HEK293 (cell line): ENCODE results near the gene WDR88.

Source experiments
- BCL11B ChIP-seq: fragments of 450-650 bp; formaldehyde crosslinking; IDR thresholded peaks from 2 replicates; pipeline ENCODE4 v1.5.1; 2016; ENCODE audit warnings: low read depth, missing biosample characterization, missing genetic modification characterization
- EGR2 ChIP-seq: fragments of 450-650 bp; formaldehyde crosslinking; IDR thresholded peaks from 2 replicates; pipeline ENCODE4 v1.5.1; 2016; ENCODE audit warnings: low read depth, missing biosample characterization, missing genetic modification characterization
- ELK4 ChIP-seq: IDR thresholded peaks from 2 replicates; pipeline ENCODE4 v1.6.1; 2011; ENCODE audit warnings: mild to moderate bottlenecking, low read depth, low read length, borderline replicate concordance
- GFI1B ChIP-seq: fragments of 450-650 bp; formaldehyde crosslinking; IDR thresholded peaks from 2 replicates; pipeline ENCODE4 v1.5.1; 2016; ENCODE audit warnings: missing biosample characterization, missing genetic modification characterization
- HOXC10 ChIP-seq: sonication (generic); formaldehyde crosslinking; IDR thresholded peaks from 2 replicates; pipeline ENCODE4 v1.8.1; 2023; ENCODE audit warnings: mild to moderate bottlenecking, missing genetic modification reagents
- KLF16 ChIP-seq: fragments of 450-650 bp; formaldehyde crosslinking; IDR thresholded peaks from 2 replicates; pipeline ENCODE4 v1.5.1; 2017; ENCODE audit warnings: missing biosample characterization, missing genetic modification characterization
- MEIS1 ChIP-seq: sonication (generic); formaldehyde crosslinking; IDR thresholded peaks from 2 replicates; pipeline ENCODE4 v1.8.1; 2022; ENCODE audit warnings: missing genetic modification reagents, mild to moderate bottlenecking, borderline replicate concordance
- TRIM28 ChIP-seq: IDR thresholded peaks from 2 replicates; pipeline ENCODE4 v1.6.1; 2011; ENCODE audit warnings: low read length, control low read depth, borderline replicate concordance
- ZBTB11 ChIP-seq: fragments of 450-650 bp; formaldehyde crosslinking; conservative IDR thresholded peaks from 2 replicates; pipeline ENCODE4 v1.5.1; 2016; ENCODE audit warnings: low read depth, missing biosample characterization, missing genetic modification characterization
- ZBTB17 ChIP-seq: fragments of 450-650 bp; formaldehyde crosslinking; IDR thresholded peaks from 2 replicates; pipeline ENCODE4 v1.5.1; 2016; ENCODE audit warnings: missing biosample characterization, missing genetic modification characterization
- ZBTB48 ChIP-seq: fragments of 450-650 bp; formaldehyde crosslinking; IDR thresholded peaks from 2 replicates; pipeline ENCODE4 v1.5.1; 2016; ENCODE audit warnings: missing biosample characterization, missing genetic modification characterization
- ZEB2 ChIP-seq: fragments of 450-650 bp; formaldehyde crosslinking; IDR thresholded peaks from 2 replicates; pipeline ENCODE4 v1.5.1; 2016; ENCODE audit warnings: missing biosample characterization, missing genetic modification characterization
- ZFP41 ChIP-seq: fragments of 450-650 bp; formaldehyde crosslinking; IDR thresholded peaks from 2 replicates; pipeline ENCODE4 v1.5.1; 2016; ENCODE audit warnings: missing biosample characterization, missing genetic modification characterization, borderline replicate concordance
- ZNF10 ChIP-seq: fragments of 450-650 bp; formaldehyde crosslinking; IDR thresholded peaks from 2 replicates; pipeline ENCODE4 v1.5.1; 2017; ENCODE audit warnings: missing biosample characterization, missing genetic modification characterization
- ZNF121 ChIP-seq: fragments of 450-650 bp; formaldehyde crosslinking; IDR thresholded peaks from 2 replicates; pipeline ENCODE4 v1.5.1; 2016; ENCODE audit warnings: missing biosample characterization, missing genetic modification characterization
- ZNF24 ChIP-seq: fragments of 450-650 bp; formaldehyde crosslinking; IDR thresholded peaks from 2 replicates; pipeline ENCODE4 v1.5.1; 2016; ENCODE audit warnings: missing biosample characterization, missing genetic modification characterization
- ZNF266 ChIP-seq: fragments of 450-650 bp; formaldehyde crosslinking; IDR thresholded peaks from 2 replicates; pipeline ENCODE4 v1.5.1; 2016; ENCODE audit warnings: missing biosample characterization, missing genetic modification characterization, low read depth
- ZNF280C ChIP-seq: fragments of 450-650 bp; formaldehyde crosslinking; IDR thresholded peaks from 2 replicates; pipeline ENCODE4 v1.5.1; 2016; ENCODE audit warnings: missing biosample characterization, missing genetic modification characterization
- ZNF324 ChIP-seq: fragments of 450-650 bp; formaldehyde crosslinking; IDR thresholded peaks from 2 replicates; pipeline ENCODE4 v1.5.1; 2016; ENCODE audit warnings: missing biosample characterization, missing genetic modification characterization
- ZNF341 ChIP-seq: fragments of 450-650 bp; formaldehyde crosslinking; IDR thresholded peaks from 2 replicates; pipeline ENCODE4; 2016; ENCODE audit warnings: low read depth, missing biosample characterization, missing genetic modification characterization
- ZNF391 ChIP-seq: fragments of 450-650 bp; formaldehyde crosslinking; IDR thresholded peaks from 2 replicates; pipeline ENCODE4 v1.5.1; 2016; ENCODE audit warnings: low read depth, missing biosample characterization, missing genetic modification characterization, borderline replicate concordance
- ZNF398 ChIP-seq: fragments of 450-650 bp; formaldehyde crosslinking; IDR thresholded peaks from 2 replicates; pipeline ENCODE4 v1.5.1; 2017; ENCODE audit warnings: missing biosample characterization, missing genetic modification characterization
- ZNF426 ChIP-seq: fragments of 450-650 bp; formaldehyde crosslinking; IDR thresholded peaks from 2 replicates; pipeline ENCODE4 v1.5.1; 2017; ENCODE audit warnings: missing biosample characterization, missing genetic modification characterization, mild to moderate bottlenecking, inconsistent platforms, moderate library complexity
- ZNF48 ChIP-seq: fragments of 450-650 bp; formaldehyde crosslinking; IDR thresholded peaks from 2 replicates; pipeline ENCODE4 v1.5.1; 2016; ENCODE audit warnings: missing biosample characterization, missing genetic modification characterization
- ZNF549 ChIP-seq: fragments of 450-650 bp; IDR thresholded peaks from 2 replicates; pipeline ENCODE4 v1.5.1; 2018; ENCODE audit warnings: missing biosample characterization, missing genetic modification characterization, mild to moderate bottlenecking, inconsistent platforms, moderate library complexity
- ZNF629 ChIP-seq: fragments of 450-650 bp; formaldehyde crosslinking; IDR thresholded peaks from 2 replicates; pipeline ENCODE4 v1.5.1; 2017; ENCODE audit warnings: missing biosample characterization, missing genetic modification characterization
- ZNF654 ChIP-seq: fragments of 450-650 bp; formaldehyde crosslinking; IDR thresholded peaks from 2 replicates; pipeline ENCODE4 v1.5.1; 2016; ENCODE audit warnings: low read depth, missing biosample characterization, missing genetic modification characterization
- ZNF692 ChIP-seq: fragments of 450-650 bp; formaldehyde crosslinking; IDR thresholded peaks from 2 replicates; pipeline ENCODE4 v1.5.1; 2016; ENCODE audit warnings: missing biosample characterization, missing genetic modification characterization
- ZNF777 ChIP-seq: fragments of 450-650 bp; formaldehyde crosslinking; IDR thresholded peaks from 2 replicates; pipeline ENCODE4 v1.5.1; 2017; ENCODE audit warnings: missing biosample characterization, missing genetic modification characterization, borderline replicate concordance

The WDR88 gene

GRCh38 chr19:33177417-33177979 lies 45.6 kb downstream of the WDR88 start (continued):
- TF ChIP-seq TRIM28 (no peak), EGR2 (tag by site-specific recombination) (peak; percentile 100), BCL11B (tag by site-specific recombination) (peak; percentile 47; the same call in 1 of the 2 replicates), ZNF629 (tag by site-specific recombination) (no peak), ZNF341 (tag by site-specific recombination) (peak; percentile 81), ZNF777 (tag by site-specific recombination) (peak; percentile 96; the same call in 1 of the 2 replicates), ZNF426 (tag by site-specific recombination) (no peak), ELK4 (no peak), ZNF24 (no peak; the same call in 1 of the 2 replicates), ZBTB48 (peak; percentile 73), ZNF324 (tag by site-specific recombination) (no peak), GFI1B (tag by site-specific recombination) (no peak), ZNF692 (tag by site-specific recombination) (peak; percentile 75; the same call in 1 of the 2 replicates), ZNF391 (tag by site-specific recombination) (peak; percentile 89; the same call in 1 of the 2 replicates), HOXC10 (CRISPR knock-in tag) (no peak), ZBTB11 (tag by site-specific recombination) (no peak), KLF16 (tag by site-specific recombination) (no peak; the same call in 1 of the 2 replicates), MEIS1 (CRISPR knock-in tag) (no peak), ZNF10 (tag by site-specific recombination) (no peak), ZBTB17 (tag by site-specific recombination) (peak; percentile 91), ZNF549 (tag by site-specific recombination) (no peak), ZNF654 (tag by site-specific recombination) (no peak), ZFP41 (tag by site-specific recombination) (no peak), ZNF398 (tag by site-specific recombination) (peak; percentile 62), ZNF266 (tag by site-specific recombination) (peak; percentile 42; the same call in 1 of the 2 replicates), ZNF121 (tag by site-specific recombination) (peak; percentile 80), ZNF48 (no peak), ZEB2 (tag by site-specific recombination) (no peak), ZNF280C (no peak)
